22Rv1 (cell line): Measurements from ENCODE around the gene APBA2.

Source experiments
- CTCF ChIP-seq: fragments of 450-650 bp; IDR thresholded peaks from 2 replicates; pipeline ENCODE4 v1.5.1; 2017; ENCODE audit warnings: mild to moderate bottlenecking
- ZFX ChIP-seq: fragments of 450-650 bp; IDR thresholded peaks from 2 replicates; pipeline ENCODE4 v1.6.1; 2017; ENCODE audit warnings: antibody characterized with exemption, borderline replicate concordance

GRCh38 chr15:29110176-29110575 lies 224.4 kb downstream of the APBA2 start:
- TF ChIP-seq CTCF (no peak), ZFX (no peak)
